B cell (primary cell): ENCODE data around the gene RAD51AP2. TPM values are rescaled to one million over a fixed set of nuclear protein-coding genes. Genes with fewer than 3 reads are reported as not detected.

Experiments used
- ATAC-seq: fragments of 200-7000 bp; cut with Tn5 transposase; one replicate; pipeline ENCODE4 v1.10.0; 2021; ENCODE audit warnings: low read depth, mild to moderate bottlenecking, moderate number of reproducible peaks, moderate library complexity
- CTCF ChIA-PET: fragments of 350-600 bp; sonication (Branson Sonifier 250); formaldehyde crosslinking; loops from one replicate; lab custom pipeline; 2021; ENCODE audit warnings: antibody characterized with exemption, inconsistent platforms; lab: Charles Lee
- POLR2A ChIA-PET: fragments of 350-600 bp; sonication (Branson Sonifier 250); formaldehyde crosslinking; loops from one replicate; lab custom pipeline; 2021; ENCODE audit warnings: antibody characterized with exemption; lab: Charles Lee
- DNase-seq: peaks from one replicate; pipeline ENCODE4 v3.0.0; 2013
- H2AFZ ChIP-seq: 2 replicates; pipeline ENCODE4 v1.6.1; 2012; ENCODE audit warnings: mild to moderate bottlenecking, low read depth, low read length; ENCODE audit not compliant: insufficient read depth, poor library complexity, severe bottlenecking
- H3K27ac ChIP-seq, 2 donors: 1 replicate in 1 of 2; 2 replicates in 1 of 2; pipeline ENCODE4 v1.5.1; 2012 to 2013; ENCODE audit warnings: low read length in 2 of 2, mild to moderate bottlenecking in 2 of 2, moderate library complexity in 1 of 2
- H3K27me3 ChIP-seq, 4 experiments: fragments of 200-600 bp in 1 of 4; sonication (generic) in 1 of 4; replicated peaks in 1 of 4; 1 replicate in 2 of 4; 2 replicates in 2 of 4; pipeline versions ENCODE4 v1.6.1 to v1.7.0; 2013 to 2016; ENCODE audit warnings: low read length in 3 of 4, mild to moderate bottlenecking in 2 of 4, mixed read lengths in 1 of 4, moderate library complexity in 1 of 4; ENCODE audit not compliant: insufficient read depth in 4 of 4, control insufficient read depth in 3 of 4; ENCODE audit errors: control extremely low read depth in 1 of 4
- H3K36me3 ChIP-seq, 2 experiments: replicated peaks in 1 of 2; 1 replicate in 1 of 2; 2 replicates in 1 of 2; pipeline versions ENCODE4 v1.6.1 to v1.7.1; 2013; ENCODE audit warnings: low read length in 1 of 2; ENCODE audit not compliant: insufficient read depth in 2 of 2, control insufficient read depth in 1 of 2; ENCODE audit errors: control extremely low read depth in 1 of 2, extremely low read depth in 1 of 2
- H3K4me1 ChIP-seq, 2 donors: fragments of 200-600 bp in 1 of 2; sonication (generic) in 1 of 2; 1 replicate in 1 of 2; 2 replicates in 1 of 2; pipeline versions ENCODE4 v1.5.1 to v1.6.1; 2013 to 2017; ENCODE audit warnings: low read length in 2 of 2; ENCODE audit not compliant: control insufficient read depth in 2 of 2, insufficient read depth in 2 of 2
- H3K4me2 ChIP-seq: replicated peaks from 2 replicates; pipeline ENCODE3; 2012; ENCODE audit warnings: mild to moderate bottlenecking, low read depth, low read length; ENCODE audit not compliant: poor library complexity, severe bottlenecking
- H3K4me3 ChIP-seq, 5 experiments: fragments of 200-600 bp in 1 of 5; sonication (generic) in 1 of 5; 1 replicate in 3 of 5; 2 replicates in 2 of 5; pipeline versions ENCODE4 v1.5.1 to v1.7.0; 2011 to 2016; ENCODE audit warnings: low read length in 4 of 5, mild to moderate bottlenecking in 4 of 5, low read depth in 2 of 5, control low read depth in 1 of 5, moderate library complexity in 1 of 5; ENCODE audit not compliant: insufficient read depth in 1 of 5; ENCODE audit errors: control extremely low read depth in 1 of 5, extremely low read depth in 1 of 5
- H3K79me2 ChIP-seq: fragments of 200-600 bp; sonication (generic); one replicate; pipeline ENCODE4 v1.6.0; 2016; ENCODE audit warnings: low read length; ENCODE audit not compliant: control insufficient read depth, insufficient read depth
- H3K9ac ChIP-seq: fragments of 200-600 bp; sonication (generic); 2 replicates; pipeline ENCODE4 v1.6.1; 2017; ENCODE audit warnings: mild to moderate bottlenecking, low read length, moderate library complexity
- H3K9me3 ChIP-seq, 3 donors: one replicate each; pipeline versions ENCODE4 v1.6.1 to v1.7.1; 2013; ENCODE audit warnings: low read length in 2 of 3; ENCODE audit not compliant: control insufficient read depth in 2 of 3, insufficient read depth in 1 of 3; ENCODE audit errors: control extremely low read depth in 1 of 3
- H4K20me1 ChIP-seq: 2 replicates; pipeline ENCODE4 v1.6.0; 2012; ENCODE audit warnings: mild to moderate bottlenecking, low read length; ENCODE audit not compliant: insufficient read depth, control insufficient read depth, poor library complexity, severe bottlenecking
- H3K27ac Mint-ChIP-seq: one replicate; pipeline ENCODE4 v1.8.0; 2021; ENCODE audit warnings: mixed read lengths
- H3K27me3 Mint-ChIP-seq: one replicate; pipeline ENCODE4 v1.8.0; 2021; ENCODE audit warnings: mixed read lengths
- H3K4me1 Mint-ChIP-seq: one replicate; pipeline ENCODE4 v1.8.0; 2021; ENCODE audit warnings: mixed read lengths
- H3K4me3 Mint-ChIP-seq: one replicate; pipeline ENCODE4 v1.8.0; 2021; ENCODE audit warnings: mixed read lengths
- H3K9me3 Mint-ChIP-seq: one replicate; pipeline ENCODE4 v1.8.0; 2022; ENCODE audit warnings: mixed read lengths; ENCODE audit not compliant: insufficient read depth
- CTCF ChIP-seq: fragments of 200-600 bp; IDR thresholded peaks from one replicate; pipeline ENCODE4 v1.8.0; 2022; ENCODE audit warnings: antibody characterized with exemption, mild to moderate bottlenecking
- EZH2 ChIP-seq: IDR thresholded peaks from 2 replicates; pipeline ENCODE4 v1.6.1; 2012; ENCODE audit warnings: borderline replicate concordance, low read depth, mild to moderate bottlenecking, moderate library complexity, low read length; ENCODE audit not compliant: insufficient read depth, poor library complexity, severe bottlenecking
- WGBS: methylation state at CpG from one replicate; pipeline ENCODE4 v1.1.5; 2013; ENCODE audit warnings: missing lambda C conversion rate; ENCODE audit not compliant: insufficient coverage; 5-methylcytosine and 5-hydroxymethylcytosine counted together
- intact Hi-C: fragments of 100-400 bp; cut with micrococcal nuclease; formaldehyde crosslinking; loops from one replicate; pipeline ENCODE4 v1.10.0; 2022
- polyA plus RNA-seq: library from polyadenylated mRNA; depleted of rRNA; stranded (reverse); fragments of >200 nt; gene quantifications from 2 replicates; pipeline ENCODE4 v1.2.3, GENCODE V29; 2012
- total RNA-seq, 2 donors: library from RNA; stranded (reverse); fragments of 120-200 nt in 1 of 2; gene quantifications; 1 replicate in 1 of 2; 2 replicates in 1 of 2; pipeline versions ENCODE4 v1.2.3 to v1.2.4, GENCODE V29; 2013 to 2022

The RAD51AP2 gene
- total and polyA plus RNA-seq, 2 donors (not counting 1 experiment from before 2014, with no cell fraction given): not detected

- Histone ChIP-seq H3K4me2 (peak overlapping the region; percentile 24), H3K4me1 (peaks cover 5 to 17% of the 10 kb centered on the region in 2 donors), H3K4me3 (no peak overlapping the region), H3K9ac (no peak overlapping the region), H3K27ac (no peak overlapping the region), H3K27me3 (peaks cover 0 to 50% (median 42%) of the 10 kb centered on the region in 4 experiments), H3K9me3 (no peaks in the 10 kb centered on the region), H2AFZ (peak overlapping the region; percentile 8), H4K20me1 (no peaks in the 10 kb centered on the region), H3K36me3 (no peaks in the 10 kb centered on the region), H3K79me2 (no peaks in the 10 kb centered on the region)
- DNase-seq (no peak), ATAC-seq (no peak)
- 2% methylated on average over 48 of the region's 52 CpGs for WGBS
- intact Hi-C loops: no loop called here
- Mint-ChIP-seq H3K27ac (no peak overlapping the region), H3K4me1 (peaks cover 23% of the 10 kb centered on the region), H3K9me3 (no peaks in the 10 kb centered on the region), H3K27me3 (peaks cover 67% of the 10 kb centered on the region), H3K4me3 (peak overlapping the region; percentile 18)
- TF ChIP-seq CTCF (no peak), EZH2 (no peak)
- ChIA-PET CTCF (no interaction called here), POLR2A (no interaction called here)
These were observed 20.8 kb upstream of the RAD51AP2 start for GRCh38 chr2:17538844-17539554.
